ENCODE measurements around the gene LRP1B.

- no peak for TF ChIP-seq CTCF (IDR thresholded peaks at IDR 0.05)
- no peak for TF ChIP-seq POLR2A (IDR thresholded peaks at IDR 0.05)
These were observed 1051.6 kb downstream of the LRP1B start for GRCh38 chr2:141079231-141079630.
